Thoracic aorta endothelial cell (primary cell): ENCODE data around the gene ADGRE1. TPM values are rescaled to one million over a fixed set of nuclear protein-coding genes. Genes with fewer than 3 reads are reported as not detected.

Source experiments
- small RNA-seq: library from RNA; depleted of rRNA; stranded (forward); fragments of <200 nt; gene quantifications from one replicate; pipeline ENCODE3, GENCODE V24; 2012
- total RNA-seq: library from RNA; depleted of rRNA; stranded (reverse); fragments of >200 nt; gene quantifications from 2 replicates; pipeline ENCODE4 v1.2.3, GENCODE V29; 2012

The ADGRE1 gene, protein sequence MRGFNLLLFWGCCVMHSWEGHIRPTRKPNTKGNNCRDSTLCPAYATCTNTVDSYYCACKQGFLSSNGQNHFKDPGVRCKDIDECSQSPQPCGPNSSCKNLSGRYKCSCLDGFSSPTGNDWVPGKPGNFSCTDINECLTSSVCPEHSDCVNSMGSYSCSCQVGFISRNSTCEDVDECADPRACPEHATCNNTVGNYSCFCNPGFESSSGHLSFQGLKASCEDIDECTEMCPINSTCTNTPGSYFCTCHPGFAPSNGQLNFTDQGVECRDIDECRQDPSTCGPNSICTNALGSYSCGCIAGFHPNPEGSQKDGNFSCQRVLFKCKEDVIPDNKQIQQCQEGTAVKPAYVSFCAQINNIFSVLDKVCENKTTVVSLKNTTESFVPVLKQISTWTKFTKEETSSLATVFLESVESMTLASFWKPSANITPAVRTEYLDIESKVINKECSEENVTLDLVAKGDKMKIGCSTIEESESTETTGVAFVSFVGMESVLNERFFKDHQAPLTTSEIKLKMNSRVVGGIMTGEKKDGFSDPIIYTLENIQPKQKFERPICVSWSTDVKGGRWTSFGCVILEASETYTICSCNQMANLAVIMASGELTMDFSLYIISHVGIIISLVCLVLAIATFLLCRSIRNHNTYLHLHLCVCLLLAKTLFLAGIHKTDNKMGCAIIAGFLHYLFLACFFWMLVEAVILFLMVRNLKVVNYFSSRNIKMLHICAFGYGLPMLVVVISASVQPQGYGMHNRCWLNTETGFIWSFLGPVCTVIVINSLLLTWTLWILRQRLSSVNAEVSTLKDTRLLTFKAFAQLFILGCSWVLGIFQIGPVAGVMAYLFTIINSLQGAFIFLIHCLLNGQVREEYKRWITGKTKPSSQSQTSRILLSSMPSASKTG
- total RNA-seq, result not detected in 2 replicates

DNA sequence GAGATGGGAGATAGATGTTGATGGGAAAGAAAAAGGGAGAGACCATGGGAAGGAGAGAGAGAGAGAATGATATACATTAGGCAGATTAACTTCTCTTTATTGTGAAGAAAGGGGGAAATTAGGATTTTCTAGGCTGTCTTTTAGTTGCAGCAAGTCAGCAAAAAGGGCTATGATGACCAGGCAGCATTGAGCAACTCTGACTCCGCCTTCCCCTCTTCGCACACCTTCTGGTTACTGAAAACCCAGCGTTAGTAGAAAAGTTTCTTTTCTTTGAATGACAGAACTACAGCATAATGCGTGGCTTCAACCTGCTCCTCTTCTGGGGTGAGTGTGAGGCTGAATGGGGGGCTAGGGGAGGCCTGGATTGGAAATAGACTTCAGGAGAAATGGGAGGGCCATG lies at the start of gene ADGRE1:
TSS of gene ADGRE1 (plus strand) at position 264 of the 400 bp plus-strand sequence. CDS start at position 294, 30 bp downstream.

Small RNAs within 50 kb of the gene (small RNA-seq; reads per million reads assigned to genes)
- gene RF00017, result not detected

Other genes with a start within 250 kb of the ADGRE1 start
- not detected in 2 replicates for gene TNFSF14, start 217.4 kb upstream of the ADGRE1 start, total RNA-seq
- gene C3, start 166.9 kb upstream of the ADGRE1 start, total RNA-seq, result 0.14 and 0.27 TPM in 2 replicates
- gene GPR108, start 150.0 kb upstream of the ADGRE1 start, total RNA-seq, result 33.0 and 38.7 TPM in 2 replicates
- gene TRIP10, start 147.9 kb upstream of the ADGRE1 start, total RNA-seq, result 51.2 and 53.1 TPM in 2 replicates
- gene SH2D3A, start 120.1 kb upstream of the ADGRE1 start, total RNA-seq, result 0.07 TPM in 1 of 2 replicates, not detected in the other
- gene VAV1, start 114.9 kb upstream of the ADGRE1 start, total RNA-seq, result not detected in 2 replicates
- not detected in 2 replicates for gene MBD3L2B, start 133.9 kb downstream of the ADGRE1 start, total RNA-seq
- gene MBD3L5, start 143.0 kb downstream of the ADGRE1 start, total RNA-seq, result not detected in 2 replicates
- gene MBD3L4, start 152.6 kb downstream of the ADGRE1 start, total RNA-seq, result not detected in 2 replicates
- gene MBD3L2, start 161.7 kb downstream of the ADGRE1 start, total RNA-seq, result not detected in 2 replicates
- gene MBD3L3, start 171.1 kb downstream of the ADGRE1 start, total RNA-seq, result not detected in 2 replicates
- gene ZNF557, start 182.1 kb downstream of the ADGRE1 start, total RNA-seq, result 9.4 and 10.9 TPM in 2 replicates